GM21515 (cell line): Measurements from ENCODE around the gene EDC4.

ENCODE experiments used
- ATAC-seq: cut with Tn5 transposase; IDR thresholded peaks from one replicate; pipeline ENCODE4 v1.9.1; 2021; ENCODE audit not compliant: unreplicated experiment

EDC4 gene

DNA sequence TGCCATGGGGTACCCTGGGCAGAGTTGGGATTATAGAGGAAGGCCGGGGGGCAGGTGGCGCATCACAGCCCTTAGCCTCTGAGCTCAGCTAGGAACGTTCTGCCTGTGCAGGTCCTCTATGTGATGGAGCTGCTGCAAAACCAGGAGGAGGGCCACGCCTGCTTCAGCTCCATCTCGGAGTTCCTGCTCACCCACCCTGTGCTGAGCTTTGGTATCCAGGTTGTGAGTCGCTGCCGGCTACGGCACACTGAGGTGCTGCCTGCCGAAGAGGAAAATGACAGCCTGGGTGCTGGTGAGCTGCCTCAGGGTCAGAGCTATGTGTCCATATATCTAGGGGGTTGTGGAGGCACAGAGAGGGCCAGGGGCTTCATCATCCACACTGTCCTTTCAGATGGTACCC lies 6.0 kb downstream of the EDC4 start:
- no peak for ATAC-seq

DNA sequence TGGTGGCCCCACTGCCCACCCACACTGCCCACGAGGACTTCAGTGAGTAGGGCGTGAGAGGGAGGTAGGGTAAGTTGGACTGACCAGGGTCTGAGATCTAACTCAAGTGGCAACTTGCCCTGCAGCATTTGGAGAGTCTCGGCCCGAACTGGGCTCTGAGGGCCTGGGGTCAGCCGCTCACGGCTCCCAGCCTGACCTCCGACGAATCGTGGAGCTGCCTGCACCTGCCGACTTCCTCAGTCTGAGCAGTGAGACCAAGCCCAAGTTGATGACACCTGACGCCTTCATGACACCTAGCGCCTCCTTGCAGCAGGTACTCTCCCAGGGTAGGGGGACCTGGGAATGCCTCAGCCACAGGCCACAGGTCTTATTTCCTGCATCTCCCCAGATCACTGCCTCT lies 6.6 kb downstream of the EDC4 start:
- no peak for ATAC-seq

DNA sequence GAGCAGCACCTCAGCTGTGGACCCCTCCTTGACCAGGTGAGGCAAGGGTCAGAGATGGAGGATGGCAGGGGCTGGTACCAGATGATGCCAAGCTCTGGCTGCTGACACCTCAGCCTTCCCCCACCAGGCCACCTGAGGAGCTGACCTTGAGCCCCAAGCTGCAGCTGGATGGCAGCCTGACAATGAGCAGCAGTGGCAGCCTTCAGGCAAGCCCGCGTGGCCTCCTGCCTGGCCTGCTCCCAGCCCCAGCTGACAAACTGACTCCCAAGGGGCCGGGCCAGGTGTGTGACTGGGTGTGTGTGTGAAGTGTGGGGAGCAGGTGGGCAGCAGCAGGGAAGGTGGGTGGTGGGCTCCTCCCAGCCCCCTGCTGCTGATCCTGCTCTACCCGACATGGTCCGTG lies 7.1 kb downstream of the EDC4 start:
- ATAC-seq: no peak

GRCh38 chr16:67880584-67880983 lies 7.7 kb downstream of the EDC4 start:
- ATAC-seq: no peak

GRCh38 chr16:67881621-67882161 lies 8.8 kb downstream of the EDC4 start:
- no peak for ATAC-seq

DNA sequence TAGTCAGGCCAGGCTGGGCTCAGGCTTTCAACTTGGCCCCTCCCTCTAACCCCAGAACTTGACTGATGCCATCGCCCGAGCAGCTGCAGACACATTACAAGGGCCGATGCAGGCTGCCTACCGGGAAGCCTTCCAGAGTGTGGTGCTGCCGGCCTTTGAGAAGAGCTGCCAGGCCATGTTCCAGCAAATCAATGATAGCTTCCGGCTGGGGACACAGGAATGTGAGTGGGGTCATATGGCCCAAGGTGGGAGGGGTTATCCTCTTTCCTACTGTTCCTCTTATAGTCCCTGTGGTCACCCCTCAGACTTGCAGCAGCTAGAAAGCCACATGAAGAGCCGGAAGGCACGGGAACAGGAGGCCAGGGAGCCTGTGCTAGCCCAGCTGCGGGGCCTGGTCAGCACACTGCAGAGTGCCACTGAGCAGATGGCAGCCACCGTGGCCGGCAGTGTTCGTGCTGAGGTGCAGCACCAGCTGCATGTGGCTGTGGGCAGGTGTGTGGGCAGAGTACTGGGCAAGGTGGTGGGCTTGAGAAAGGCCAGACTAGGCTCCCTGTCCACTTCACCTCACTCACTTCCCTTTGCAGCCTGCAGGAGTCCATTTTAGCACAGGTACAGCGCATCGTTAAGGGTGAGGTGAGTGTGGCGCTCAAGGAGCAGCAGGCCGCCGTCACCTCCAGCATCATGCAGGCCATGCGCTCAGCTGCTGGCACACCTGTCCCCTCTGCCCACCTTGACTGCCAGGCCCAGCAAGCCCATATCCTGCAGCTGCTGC lies 9.7 kb downstream of the EDC4 start:
- no peak for ATAC-seq

GRCh38 chr16:67883146-67883871 lies 10.5 kb downstream of the EDC4 start:
- ATAC-seq: no peak

GRCh38 chr16:67883872-67884261 lies 11.0 kb downstream of the EDC4 start:
- ATAC-seq: no peak

DNA sequence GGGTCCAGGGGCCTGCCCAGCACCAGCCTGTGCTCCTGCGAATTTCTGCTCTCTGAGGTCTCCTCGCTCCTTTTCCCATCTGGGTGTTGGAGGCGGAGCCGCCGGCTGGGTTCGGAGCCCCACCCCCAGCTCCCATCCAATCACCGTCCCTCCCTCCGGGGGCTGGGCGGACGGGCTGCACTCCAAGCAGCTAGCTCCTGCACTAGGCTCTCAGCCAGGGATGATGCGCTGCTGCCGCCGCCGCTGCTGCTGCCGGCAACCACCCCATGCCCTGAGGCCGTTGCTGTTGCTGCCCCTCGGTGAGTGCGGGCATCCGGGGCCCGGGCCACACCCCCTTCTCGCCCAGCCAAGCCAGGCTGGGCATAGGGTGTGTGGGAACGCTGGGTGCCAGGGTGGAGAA lies 11.8 kb downstream of the EDC4 start, which contains the start of gene NRN1L:
TSS of gene NRN1L (plus strand) at position 202 of the 400 bp plus-strand sequence. CDS start at position 221, 19 bp downstream.
- ATAC-seq: no peak

DNA sequence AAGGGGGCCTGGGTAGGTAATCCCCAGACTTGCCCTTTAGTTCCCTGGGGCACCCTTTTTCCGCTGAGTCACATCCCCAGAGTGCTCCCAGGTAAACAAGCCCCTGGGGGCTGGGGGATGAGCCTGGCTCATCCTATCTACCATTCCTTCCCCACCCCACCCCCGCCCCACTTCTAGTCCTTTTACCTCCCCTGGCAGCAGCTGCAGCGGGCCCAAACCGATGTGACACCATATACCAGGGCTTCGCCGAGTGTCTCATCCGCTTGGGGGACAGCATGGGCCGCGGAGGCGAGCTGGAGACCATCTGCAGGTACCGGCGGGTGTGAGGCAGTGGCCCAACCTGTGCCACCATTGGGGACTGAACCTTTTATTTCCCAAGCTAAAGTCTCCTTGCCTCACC lies 12.7 kb downstream of the EDC4 start:
- no peak for ATAC-seq

DNA sequence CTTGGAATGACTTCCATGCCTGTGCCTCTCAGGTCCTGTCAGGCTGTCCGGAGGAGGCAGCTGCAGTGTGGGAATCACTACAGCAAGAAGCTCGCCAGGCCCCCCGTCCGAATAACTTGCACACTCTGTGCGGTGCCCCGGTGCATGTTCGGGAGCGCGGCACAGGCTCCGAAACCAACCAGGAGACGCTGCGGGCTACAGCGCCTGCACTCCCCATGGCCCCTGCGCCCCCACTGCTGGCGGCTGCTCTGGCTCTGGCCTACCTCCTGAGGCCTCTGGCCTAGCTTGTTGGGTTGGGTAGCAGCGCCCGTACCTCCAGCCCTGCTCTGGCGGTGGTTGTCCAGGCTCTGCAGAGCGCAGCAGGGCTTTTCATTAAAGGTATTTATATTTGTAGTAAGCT lies 13.1 kb downstream of the EDC4 start:
- ATAC-seq: no peak

DNA sequence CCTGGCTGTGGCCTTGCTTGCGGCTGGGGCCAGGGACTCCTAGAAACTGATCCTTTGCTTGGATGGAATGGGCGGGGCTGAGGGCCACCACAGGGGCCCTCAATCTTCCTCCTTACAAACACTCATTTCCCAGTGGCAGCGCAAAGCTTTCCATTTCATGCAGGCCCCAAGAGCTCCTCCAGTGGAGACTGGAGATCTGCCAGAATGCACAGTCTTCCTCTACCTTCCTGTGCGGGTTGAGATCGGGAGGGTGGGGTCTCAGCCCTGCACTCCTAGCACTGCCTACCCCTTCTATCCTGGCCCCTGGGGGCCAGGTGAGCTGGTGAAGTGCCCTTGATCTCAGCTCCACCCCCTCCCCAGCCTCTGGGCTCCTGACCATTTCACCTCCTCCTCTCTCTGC lies 13.5 kb downstream of the EDC4 start:
- no peak for ATAC-seq

GRCh38 chr16:67888331-67888730 lies 15.5 kb downstream of the EDC4 start:
- ATAC-seq: no peak

DNA sequence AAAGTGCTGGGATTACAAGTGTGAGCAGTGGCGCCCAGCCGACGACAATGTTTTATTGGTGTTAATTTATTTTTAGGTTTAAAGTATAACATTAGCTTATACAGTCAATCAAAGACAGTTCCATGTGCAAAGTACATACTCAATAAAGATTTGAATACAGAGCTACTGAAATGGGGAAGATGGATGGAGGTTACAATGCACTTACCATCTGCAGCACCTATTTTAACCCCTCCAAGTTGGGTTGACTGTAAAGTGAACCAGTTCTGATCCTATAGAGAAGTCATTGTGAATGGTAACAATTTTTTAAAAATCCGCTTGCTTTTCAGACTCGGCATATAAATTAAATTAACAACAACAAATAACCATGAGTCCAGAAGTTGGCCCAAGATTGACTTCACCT lies 19.5 kb downstream of the EDC4 start:
- no peak for ATAC-seq

DNA sequence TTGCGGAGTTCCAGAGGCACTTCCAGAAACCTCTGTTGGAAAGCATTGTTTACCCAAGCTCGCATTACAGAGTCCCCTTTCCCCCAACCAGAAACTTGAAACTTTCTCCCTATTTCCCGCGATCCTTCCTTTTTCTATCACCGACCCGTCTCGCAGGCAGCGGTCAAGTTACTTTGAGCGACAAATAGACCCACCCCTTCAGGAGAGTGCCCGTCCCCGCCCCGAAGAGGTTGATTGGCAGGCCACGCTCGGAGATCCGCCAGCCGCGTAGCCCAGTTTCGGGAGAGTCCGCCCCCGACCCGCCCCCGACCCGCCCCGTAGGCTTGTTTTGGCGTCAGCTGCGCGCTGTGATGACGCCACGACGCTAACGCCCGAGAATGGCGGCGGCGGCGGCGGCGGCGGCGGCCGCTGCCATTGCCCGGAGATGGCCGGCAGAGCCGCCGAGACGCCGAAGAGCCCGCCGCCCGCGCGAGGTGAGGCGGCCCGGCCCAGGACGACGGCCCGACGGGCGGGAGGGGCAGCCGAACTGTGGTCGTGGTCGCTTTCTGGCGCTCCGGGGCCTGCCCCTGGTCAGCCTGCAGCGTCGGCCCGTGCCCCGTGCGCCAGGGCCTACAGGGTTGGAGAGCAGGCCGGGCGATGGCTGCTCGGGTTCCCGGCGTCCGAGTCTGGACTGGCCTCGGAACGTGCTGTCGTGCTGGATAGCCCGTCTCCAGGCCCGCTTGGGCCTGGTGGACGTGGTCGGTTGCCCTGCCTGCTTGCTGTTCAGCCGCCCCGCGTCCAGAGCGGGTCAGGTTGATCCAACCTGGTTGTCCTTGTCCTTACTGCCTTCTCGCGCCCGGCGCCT lies 20.3 kb downstream of the EDC4 start, which contains the start of gene PSKH1:
TSS of gene PSKH1 (plus strand) at position 356 of the 844 bp plus-strand sequence. CDS start 15,496 bp downstream, outside the sequence.
- ATAC-seq: peak; percentile 79

DNA sequence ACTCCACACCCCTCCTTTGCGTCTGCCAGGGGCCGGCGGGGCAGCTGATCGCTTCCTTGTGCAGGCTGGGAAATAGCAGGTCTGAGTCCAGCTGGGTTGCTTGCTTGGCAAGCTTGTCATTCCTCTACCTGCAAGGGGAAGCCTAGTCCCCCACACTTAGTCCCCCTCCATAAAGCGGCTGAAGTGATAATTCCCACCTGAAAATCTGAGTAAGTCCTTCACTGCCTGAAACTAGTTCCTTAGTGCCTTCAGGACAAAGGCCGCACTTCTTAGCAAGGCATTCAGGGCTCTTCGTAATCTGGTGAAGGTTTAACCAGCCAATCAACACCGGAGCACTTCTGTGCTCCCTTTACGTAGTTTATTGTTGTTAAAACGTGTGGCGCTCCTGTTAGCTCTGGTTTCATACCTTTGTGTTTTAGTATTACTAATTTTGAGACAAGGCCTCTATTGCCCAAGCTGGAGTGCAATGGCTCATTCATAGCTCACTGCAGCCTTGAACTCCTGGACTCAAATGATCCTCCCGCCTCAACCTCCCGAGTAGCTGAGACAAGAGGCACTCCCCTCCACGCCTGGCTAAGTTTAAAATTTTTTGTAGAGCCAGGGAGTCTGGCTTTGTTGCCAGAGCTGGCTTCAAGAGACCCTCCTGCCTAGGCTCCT lies 21.0 kb downstream of the EDC4 start:
- ATAC-seq: no peak

GRCh38 chr16:67897231-67897630 lies 24.4 kb downstream of the EDC4 start:
- no peak for ATAC-seq

DNA sequence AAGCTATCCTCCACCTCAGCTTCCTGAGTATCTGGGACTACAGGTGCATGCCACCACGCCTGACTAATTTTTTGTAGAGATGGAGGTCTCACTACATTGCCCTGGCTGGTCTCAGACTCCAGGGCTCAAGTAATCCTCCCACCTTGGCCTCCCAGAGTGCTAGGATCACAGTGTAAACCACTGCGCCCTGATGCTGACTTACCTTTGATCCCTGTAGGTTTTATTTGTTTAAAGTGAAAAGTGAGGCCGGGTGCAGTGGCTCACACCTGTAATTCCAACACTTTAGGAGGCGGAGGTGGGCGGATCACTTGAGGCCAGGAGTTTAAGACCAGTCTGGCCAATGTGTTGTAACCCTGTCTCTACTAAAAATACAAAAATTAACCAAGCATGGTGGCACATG lies 28.9 kb downstream of the EDC4 start:
- ATAC-seq: no peak

DNA sequence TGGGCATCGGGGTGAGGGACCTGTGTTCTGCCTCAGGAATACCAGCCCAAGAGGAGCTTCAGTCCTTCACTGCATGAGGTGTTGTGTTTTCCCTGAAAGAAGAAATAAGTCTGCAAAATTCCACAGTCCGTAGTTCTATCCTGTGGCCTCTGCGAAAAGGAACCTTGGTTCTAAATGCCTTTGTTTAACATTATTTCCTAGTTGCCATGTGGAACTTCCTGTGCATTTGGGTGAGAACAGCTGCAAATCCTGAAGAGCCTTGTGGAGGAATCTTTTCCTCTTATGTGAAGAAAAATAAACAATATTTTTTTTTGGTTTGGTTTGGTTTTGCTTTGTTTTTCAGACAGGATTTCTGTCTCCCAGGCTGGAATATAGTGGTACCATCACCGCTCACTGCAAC lies 30.0 kb downstream of the EDC4 start:
- ATAC-seq: no peak

DNA sequence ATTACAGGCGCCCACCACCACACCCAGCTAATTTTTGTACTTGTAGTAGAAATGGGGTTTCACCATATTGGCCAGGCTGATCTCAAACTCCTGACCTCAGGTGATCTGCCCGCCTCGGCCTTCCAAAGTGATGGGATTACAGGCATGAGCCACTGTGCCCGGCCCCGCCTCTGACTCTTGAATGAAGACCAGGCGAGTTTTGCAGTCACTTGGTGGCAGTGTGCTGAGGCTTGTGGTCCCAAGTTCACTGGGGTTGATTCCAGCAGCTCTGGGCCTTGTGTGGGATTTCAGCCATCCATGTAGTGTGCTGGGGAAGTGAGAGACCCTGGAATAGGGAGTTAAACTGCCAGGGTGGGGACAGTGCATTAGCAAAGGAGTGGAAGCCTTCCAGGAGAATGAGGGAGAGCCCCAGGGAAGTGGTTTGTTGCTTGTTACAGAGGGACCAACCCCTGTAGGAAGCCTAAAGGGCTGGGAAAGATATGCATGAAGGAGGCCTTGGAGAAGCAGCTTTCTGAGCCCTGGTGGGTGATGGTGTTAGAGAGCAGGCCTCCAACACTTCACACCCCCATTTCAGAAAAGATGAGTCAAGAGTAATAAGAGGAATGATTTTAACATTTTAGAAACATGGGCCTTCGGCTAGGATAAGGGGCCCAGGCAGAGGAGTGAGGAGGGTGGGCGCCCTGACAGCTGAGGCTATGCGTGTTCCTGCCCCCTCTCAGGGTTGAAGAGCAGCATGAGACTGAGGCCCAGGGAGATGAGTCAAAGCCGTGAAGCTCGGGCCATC lies 34.7 kb downstream of the EDC4 start:
- no peak for ATAC-seq
